CD4-positive, CD25-positive, alpha-beta regulatory T cell (primary cell): ENCODE measurements around the gene R3HDM2. TPM values are rescaled to one million over a fixed set of nuclear protein-coding genes. Genes with fewer than 3 reads are reported as not detected.
A peak's percentile ranks its signal among the peaks of the same experiment; 100 is the strongest.

ENCODE experiments used
- ATAC-seq, 2 donors: fragments of 150-1000 bp; cut with Tn5 transposase; one replicate each; pipeline ENCODE4 v1.10.0; 2021; ENCODE audit warnings: low read depth in 2 of 2, moderate number of reproducible peaks in 2 of 2, moderate library complexity in 1 of 2
- DNase-seq, 3 donors: peaks; one replicate each; pipeline versions ENCODE4 v3.0.0 to v3.0.0-alpha.2; 2012 to 2022; ENCODE audit warnings: mixed read lengths in 1 of 3
- H3K27ac ChIP-seq: one replicate; pipeline ENCODE4 v1.7.0; 2013; ENCODE audit warnings: mild to moderate bottlenecking, low read length; ENCODE audit not compliant: insufficient read depth, poor library complexity, severe bottlenecking
- H3K27me3 ChIP-seq: one replicate; pipeline ENCODE4 v1.7.0; 2013; ENCODE audit warnings: low read length; ENCODE audit not compliant: control insufficient read depth, insufficient read depth
- H3K36me3 ChIP-seq: one replicate; pipeline ENCODE4 v1.7.0; 2013; ENCODE audit warnings: mild to moderate bottlenecking, low read length, moderate library complexity; ENCODE audit not compliant: control insufficient read depth, insufficient read depth
- H3K4me1 ChIP-seq: 2 replicates; pipeline ENCODE4 v1.7.0; 2013; ENCODE audit warnings: mild to moderate bottlenecking, low read length; ENCODE audit not compliant: insufficient read depth, control insufficient read depth, poor library complexity, severe bottlenecking
- H3K4me3 ChIP-seq: one replicate; pipeline ENCODE4 v1.7.0; 2013; ENCODE audit warnings: low read depth, mild to moderate bottlenecking, low read length, moderate library complexity
- H3K9me3 ChIP-seq, 2 experiments: 1 replicate in 1 of 2; 2 replicates in 1 of 2; pipeline ENCODE4 v1.7.0; 2013; ENCODE audit warnings: low read length in 2 of 2, mild to moderate bottlenecking in 1 of 2, moderate library complexity in 1 of 2; ENCODE audit not compliant: control insufficient read depth in 2 of 2
- H3K27ac Mint-ChIP-seq, 3 donors: one replicate each; pipeline ENCODE4 v1.8.0; 2020 to 2022; ENCODE audit warnings: mild to moderate bottlenecking in 3 of 3, mixed read lengths in 3 of 3, moderate library complexity in 2 of 3
- H3K27me3 Mint-ChIP-seq: one replicate; pipeline ENCODE4 v1.8.0; 2022; ENCODE audit warnings: mild to moderate bottlenecking, mixed read lengths
- H3K36me3 Mint-ChIP-seq: one replicate; pipeline ENCODE4 v1.8.0; 2020; ENCODE audit warnings: mixed read lengths
- H3K4me1 Mint-ChIP-seq, 4 donors: one replicate each; pipeline ENCODE4 v1.8.0; 2020 to 2022; ENCODE audit warnings: mixed read lengths in 4 of 4, mild to moderate bottlenecking in 1 of 4
- H3K4me3 Mint-ChIP-seq, 4 donors: one replicate each; pipeline ENCODE4 v1.8.0; 2020 to 2022; ENCODE audit warnings: mild to moderate bottlenecking in 4 of 4, mixed read lengths in 4 of 4, moderate library complexity in 3 of 4
- H3K9me3 Mint-ChIP-seq, 7 donors: one replicate each; pipeline ENCODE4 v1.8.0; 2020 to 2022; ENCODE audit warnings: mixed read lengths in 7 of 7, mild to moderate bottlenecking in 3 of 7, moderate library complexity in 2 of 7
- polyA plus RNA-seq, 4 donors: library from polyadenylated mRNA; unstranded; fragments of 300-500 nt; fragmentation: Illumina TruSeq; gene quantifications; one replicate each; pipeline ENCODE4 v1.2.3, GENCODE V29; 2021
- total RNA-seq: library from RNA; stranded (reverse); gene quantifications from one replicate; pipeline ENCODE4 v1.2.3, GENCODE V29; 2022

The R3HDM2 gene
- total and polyA plus RNA-seq, 5 donors from 2014 or later: 6.0 to 115 (median 8.1) TPM

- Histone ChIP-seq H3K27me3 (no peaks in the 10 kb centered on the region), H3K4me1 (peaks cover 83% of the 10 kb centered on the region), H3K36me3 (peaks cover 27% of the 10 kb centered on the region), H3K9me3 (no peaks in the 10 kb centered on the region), H3K27ac (no peak overlapping the region), H3K4me3 (no peak overlapping the region)
- Mint-ChIP-seq H3K4me1 (peaks cover 12 to 90% (median 55%) of the 10 kb centered on the region in 4 donors), H3K9me3 (peaks cover 0 to 3% (median 0%) of the 10 kb centered on the region in 7 donors), H3K27ac (peak overlapping the region in 1 of 3 donors; percentile 83), H3K4me3 (peak overlapping the region; percentile 98 to 99 (median 99)), H3K36me3 (peaks cover 34% of the 10 kb centered on the region), H3K27me3 (peaks cover 13% of the 10 kb centered on the region)
- ATAC-seq (no peak), DNase-seq (no peak)
Observed at GRCh38 chr12:57232156-57232756, 198.6 kb downstream of the R3HDM2 start.

- ATAC-seq (no peak), DNase-seq (no peak)
- Histone ChIP-seq H3K4me1 (peaks cover 77% of the 10 kb centered on the region), H3K36me3 (peaks cover 27% of the 10 kb centered on the region), H3K9me3 (no peaks in the 10 kb centered on the region), H3K4me3 (peak overlapping the region; percentile 94), H3K27ac (peak overlapping the region; percentile 30), H3K27me3 (no peaks in the 10 kb centered on the region)
- peak overlapping the region; percentile 98 to 99 (median 99) for H3K4me3 Mint-ChIP-seq
- peaks cover 0 to 3% (median 0%) of the 10 kb centered on the region in 7 donors for H3K9me3 Mint-ChIP-seq
- peak overlapping the region in 2 of 3 donors; percentile 83 to 95 for H3K27ac Mint-ChIP-seq
- peaks cover 34% of the 10 kb centered on the region for H3K36me3 Mint-ChIP-seq
- H3K27me3 Mint-ChIP-seq: peaks cover 12% of the 10 kb centered on the region
- peaks cover 14 to 87% (median 53%) of the 10 kb centered on the region in 4 donors for H3K4me1 Mint-ChIP-seq
Observed at GRCh38 chr12:57231276-57232021, 199.4 kb downstream of the R3HDM2 start.

GRCh38 chr12:57230381-57231155 lies 200.3 kb downstream of the R3HDM2 start:
- Histone ChIP-seq H3K4me3 (peak overlapping the region; percentile 94), H3K36me3 (peaks cover 27% of the 10 kb centered on the region), H3K27me3 (no peaks in the 10 kb centered on the region), H3K4me1 (peaks cover 75% of the 10 kb centered on the region), H3K27ac (peak overlapping the region; percentile 76), H3K9me3 (no peaks in the 10 kb centered on the region)
- peak overlapping the region; percentile 89 to 95 (median 95) for H3K27ac Mint-ChIP-seq
- H3K36me3 Mint-ChIP-seq: peaks cover 34% of the 10 kb centered on the region
- no peak for ATAC-seq
- H3K27me3 Mint-ChIP-seq: peaks cover 16% of the 10 kb centered on the region
- H3K4me1 Mint-ChIP-seq: peaks cover 14 to 87% (median 53%) of the 10 kb centered on the region in 4 donors
- no peak for DNase-seq
- H3K4me3 Mint-ChIP-seq: peak overlapping the region; percentile 98 to 99 (median 99)
- peaks cover 0 to 3% (median 0%) of the 10 kb centered on the region in 7 donors for H3K9me3 Mint-ChIP-seq

- H3K27ac ChIP-seq: peak within 1 kb of the TSS; percentile 76
- H3K27me3 Mint-ChIP-seq: peaks cover 16% of the 10 kb centered on the region
- peak within 1 kb of the TSS; percentile 98 to 99 (median 99) for H3K4me3 Mint-ChIP-seq
- no peaks in the 10 kb centered on the region for H3K27me3 ChIP-seq
- no peaks in the 10 kb centered on the region for H3K9me3 ChIP-seq
- DNase-seq (peak; percentile 90 to 96 (median 92)), ATAC-seq (peak; percentile 45 to 47)
- peak within 1 kb of the TSS; percentile 89 to 95 (median 95) for H3K27ac Mint-ChIP-seq
- peaks cover 27% of the 10 kb centered on the region for H3K36me3 ChIP-seq
- H3K4me1 Mint-ChIP-seq: peaks cover 14 to 85% (median 50%) of the 10 kb centered on the region in 4 donors
- H3K9me3 Mint-ChIP-seq: peaks cover 0 to 3% (median 0%) of the 10 kb centered on the region in 7 donors
- H3K4me3 ChIP-seq: peak within 1 kb of the TSS; percentile 94
- H3K4me1 ChIP-seq: peaks cover 75% of the 10 kb centered on the region
- peaks cover 34% of the 10 kb centered on the region for H3K36me3 Mint-ChIP-seq
Observed at GRCh38 chr12:57229634-57230380, 201.0 kb downstream of the R3HDM2 start, which contains the start of gene SHMT2. TSS of gene SHMT2 (plus strand) at chr12:57229711. CDS start at chr12:57229779, 68 bp downstream.

DNA sequence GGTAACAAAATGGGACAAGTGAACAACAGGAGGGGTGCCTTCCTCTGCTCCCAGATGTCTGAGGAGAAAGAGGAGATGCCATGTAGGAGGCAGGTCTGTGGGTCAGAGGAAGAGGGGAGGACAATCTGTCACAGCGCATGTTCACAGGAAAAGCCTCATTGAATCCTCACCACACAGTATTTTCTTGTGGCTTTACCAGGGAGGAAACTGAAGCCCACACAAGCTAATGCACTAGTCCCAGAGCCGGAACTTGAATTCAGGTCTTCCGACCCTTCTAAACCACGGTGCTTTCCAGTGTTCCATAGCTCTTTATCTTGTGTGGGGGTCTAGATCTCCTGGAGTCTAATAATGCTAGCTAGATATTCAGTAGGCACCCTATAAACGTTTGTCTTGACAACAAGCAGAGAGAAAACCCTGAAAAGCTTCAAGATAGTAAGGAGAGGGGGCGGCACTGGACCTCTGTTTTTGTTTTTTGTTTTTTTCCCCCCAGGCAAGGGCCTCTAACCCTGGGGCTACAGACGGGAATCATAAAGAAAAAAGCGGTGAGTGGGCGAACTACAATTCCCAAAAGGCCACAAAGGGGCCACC lies 201.7 kb downstream of the R3HDM2 start:
- Mint-ChIP-seq H3K27ac (peak overlapping the region; percentile 89 to 95 (median 95)), H3K4me1 (peaks cover 9 to 80% (median 44%) of the 10 kb centered on the region in 4 donors), H3K27me3 (peaks cover 20% of the 10 kb centered on the region), H3K36me3 (peaks cover 29% of the 10 kb centered on the region), H3K4me3 (peak overlapping the region; percentile 98 to 99 (median 99)), H3K9me3 (peaks cover 0 to 3% (median 0%) of the 10 kb centered on the region in 7 donors)
- ATAC-seq: peak in 1 of 2 donors; percentile 7
- Histone ChIP-seq H3K27me3 (no peaks in the 10 kb centered on the region), H3K9me3 (no peaks in the 10 kb centered on the region), H3K4me1 (peaks cover 72% of the 10 kb centered on the region), H3K4me3 (peak overlapping the region; percentile 94), H3K27ac (peak overlapping the region; percentile 76), H3K36me3 (peaks cover 24% of the 10 kb centered on the region)
- peak in 1 of 3 donors; percentile 63 for DNase-seq

- H3K9me3 ChIP-seq: no peaks in the 10 kb centered on the region
- peaks cover 8% of the 10 kb centered on the region for H3K27me3 ChIP-seq
- peaks cover 16% of the 10 kb centered on the region for H3K36me3 Mint-ChIP-seq
- ATAC-seq: no peak
- H3K36me3 ChIP-seq: peaks cover 7% of the 10 kb centered on the region
- peak overlapping the region; percentile 0 to 74 (median 19) for H3K4me3 Mint-ChIP-seq
- H3K4me1 ChIP-seq: peaks cover 57% of the 10 kb centered on the region
- H3K27ac ChIP-seq: no peak overlapping the region
- H3K4me1 Mint-ChIP-seq: peaks cover 8 to 69% (median 37%) of the 10 kb centered on the region in 4 donors
- no peak overlapping the region for H3K4me3 ChIP-seq
- H3K27ac Mint-ChIP-seq: peak overlapping the region in 1 of 3 donors; percentile 73
- H3K9me3 Mint-ChIP-seq: peaks cover 0 to 3% (median 0%) of the 10 kb centered on the region in 7 donors
- H3K27me3 Mint-ChIP-seq: peaks cover 36% of the 10 kb centered on the region
- no peak for DNase-seq
Observed at GRCh38 chr12:57227315-57228115, 203.3 kb downstream of the R3HDM2 start.
